ENCODE results near the gene PTAFR. TPM values are rescaled to one million over a fixed set of nuclear protein-coding genes. Genes with fewer than 3 reads are reported as not detected.

The PTAFR gene
- total RNA-seq, 1 experiment from 2014 or later, result 0.09 TPM

DNA sequence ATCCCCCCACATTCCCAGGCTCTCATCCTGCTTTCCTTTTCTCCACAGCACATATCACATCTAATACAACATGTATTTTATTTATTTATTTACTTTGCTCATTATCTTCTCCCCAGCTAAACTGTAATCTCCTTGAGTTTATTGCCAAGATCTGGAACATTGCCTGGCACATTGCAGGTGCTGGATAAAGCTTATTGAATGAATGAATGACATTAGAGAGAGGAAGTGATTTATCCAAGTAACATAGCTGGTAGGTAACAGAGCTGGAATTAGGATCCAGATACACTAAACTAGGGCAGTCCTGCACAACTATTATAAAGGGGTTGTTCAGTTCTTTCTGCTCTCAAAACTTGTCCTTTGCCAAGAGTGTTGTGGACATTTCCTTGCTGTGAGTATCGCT lies 8.6 kb upstream of the PTAFR start:
- Histone ChIP-seq H3K9me3 (ENCODE audit: low read depth, low read length, poor library complexity, severe bottlenecking) (no peaks in the 10 kb centered on the region), H3K27me3 (replicated peaks; ENCODE audit: insufficient read depth, low read depth, low read length, poor library complexity) (no peaks in the 10 kb centered on the region), H3K4me1 (ENCODE audit: insufficient read depth, low read length, poor library complexity, severe bottlenecking) (no peaks in the 10 kb centered on the region), H3K4me3 (ENCODE audit: low read depth, low read length, poor library complexity, severe bottlenecking) (no peak overlapping the region), H3K36me3 (ENCODE audit: insufficient read depth, low read length, poor library complexity, severe bottlenecking) (no peaks in the 10 kb centered on the region), H3K27ac (ENCODE audit: low read depth, low read length, poor library complexity, severe bottlenecking) (no peak overlapping the region)
- no TSS peak for BruUV-seq (replicated peaks)
- ChIA-PET POLR2A (ENCODE audit: low non-redundant PET) (no interaction called here), CTCF (no interaction called here)
- no peak for TF ChIP-seq EZH2 (IDR thresholded peaks at IDR 0.05; ENCODE audit: borderline replicate concordance, low read depth, low read length, poor library complexity, severe bottlenecking)
- TF ChIP-seq, protein P1, sequence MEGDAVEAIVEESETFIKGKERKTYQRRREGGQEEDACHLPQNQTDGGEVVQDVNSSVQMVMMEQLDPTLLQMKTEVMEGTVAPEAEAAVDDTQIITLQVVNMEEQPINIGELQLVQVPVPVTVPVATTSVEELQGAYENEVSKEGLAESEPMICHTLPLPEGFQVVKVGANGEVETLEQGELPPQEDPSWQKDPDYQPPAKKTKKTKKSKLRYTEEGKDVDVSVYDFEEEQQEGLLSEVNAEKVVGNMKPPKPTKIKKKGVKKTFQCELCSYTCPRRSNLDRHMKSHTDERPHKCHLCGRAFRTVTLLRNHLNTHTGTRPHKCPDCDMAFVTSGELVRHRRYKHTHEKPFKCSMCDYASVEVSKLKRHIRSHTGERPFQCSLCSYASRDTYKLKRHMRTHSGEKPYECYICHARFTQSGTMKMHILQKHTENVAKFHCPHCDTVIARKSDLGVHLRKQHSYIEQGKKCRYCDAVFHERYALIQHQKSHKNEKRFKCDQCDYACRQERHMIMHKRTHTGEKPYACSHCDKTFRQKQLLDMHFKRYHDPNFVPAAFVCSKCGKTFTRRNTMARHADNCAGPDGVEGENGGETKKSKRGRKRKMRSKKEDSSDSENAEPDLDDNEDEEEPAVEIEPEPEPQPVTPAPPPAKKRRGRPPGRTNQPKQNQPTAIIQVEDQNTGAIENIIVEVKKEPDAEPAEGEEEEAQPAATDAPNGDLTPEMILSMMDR (conservative IDR thresholded peaks at IDR 0.05; ENCODE audit: low read depth, low read length), result no peak
- intact Hi-C loops (cut with micrococcal nuclease; ENCODE audit: unreplicated experiment), result no loop called here
- DNase-seq (ENCODE audit: low spot score), result no peak

DNA sequence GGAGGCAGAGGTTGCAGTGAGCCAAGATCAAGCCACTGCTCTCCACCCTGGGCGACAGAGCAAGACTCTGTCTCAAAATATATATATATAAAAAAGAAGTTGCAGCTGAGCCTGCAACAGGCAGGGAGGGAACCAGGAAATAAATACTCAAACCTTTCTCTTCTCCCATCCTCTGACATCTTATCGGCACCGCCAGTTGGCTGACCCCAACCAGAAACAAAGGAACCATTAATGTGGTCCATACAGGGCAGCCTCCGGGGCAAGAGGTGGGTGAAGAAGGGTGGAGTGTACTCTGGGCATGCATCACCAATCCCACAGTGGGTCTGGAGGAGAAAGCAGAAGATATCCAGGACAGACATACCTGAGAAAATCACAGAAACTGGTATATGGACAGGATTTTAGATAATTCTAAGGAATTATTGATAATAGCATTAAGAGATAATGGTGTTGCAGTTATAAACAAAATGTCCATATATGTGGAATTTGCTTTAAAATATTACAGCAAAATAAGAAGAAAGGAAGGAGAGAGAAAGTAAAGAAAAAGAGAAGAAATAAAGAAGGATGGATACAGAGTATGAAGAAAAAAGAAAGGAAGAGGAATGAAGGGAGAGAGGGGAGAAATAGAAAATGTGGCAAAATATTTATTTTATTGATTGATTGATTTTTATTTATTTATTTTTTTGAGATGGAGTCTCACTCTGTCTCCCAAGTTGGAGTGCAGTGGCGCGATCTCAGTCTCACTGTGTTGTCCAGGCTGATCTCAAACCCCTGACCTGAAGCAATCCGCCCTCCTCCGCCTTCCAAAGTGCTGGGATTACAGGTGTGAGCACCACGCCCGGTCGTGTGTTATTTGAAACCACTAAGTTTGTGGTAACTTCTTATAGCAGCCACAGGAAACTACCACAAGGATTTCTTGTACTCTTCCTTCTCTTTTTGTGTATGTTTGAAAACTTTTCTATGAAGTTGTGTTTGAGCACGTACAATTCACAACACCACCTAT lies 4.1 kb upstream of the PTAFR start:
- no peaks in the 10 kb centered on the region for H3K36me3 ChIP-seq (ENCODE audit: insufficient read depth, low read length, poor library complexity, severe bottlenecking)
- POLR2A ChIA-PET (ENCODE audit: low non-redundant PET), result no interaction called here
- H3K27ac ChIP-seq (ENCODE audit: low read depth, low read length, poor library complexity, severe bottlenecking), result no peak overlapping the region
- intact Hi-C loops (cut with micrococcal nuclease; ENCODE audit: unreplicated experiment), result no loop called here
- no peak overlapping the region for H3K4me3 ChIP-seq (ENCODE audit: low read depth, low read length, poor library complexity, severe bottlenecking)
- TF ChIP-seq EZH2 (IDR thresholded peaks at IDR 0.05; ENCODE audit: borderline replicate concordance, low read depth, low read length, poor library complexity, severe bottlenecking), result no peak
- TF ChIP-seq, protein P1 (conservative IDR thresholded peaks at IDR 0.05; ENCODE audit: low read depth, low read length), result no peak
- CTCF ChIA-PET, result no interaction called here
- no TSS peak for BruUV-seq (replicated peaks)
- no peaks in the 10 kb centered on the region for H3K27me3 ChIP-seq (replicated peaks; ENCODE audit: insufficient read depth, low read depth, low read length, poor library complexity)
- no peaks in the 10 kb centered on the region for H3K9me3 ChIP-seq (ENCODE audit: low read depth, low read length, poor library complexity, severe bottlenecking)
- DNase-seq (ENCODE audit: low spot score), result no peak
- H3K4me1 ChIP-seq (ENCODE audit: insufficient read depth, low read length, poor library complexity, severe bottlenecking), result no peaks in the 10 kb centered on the region

DNA sequence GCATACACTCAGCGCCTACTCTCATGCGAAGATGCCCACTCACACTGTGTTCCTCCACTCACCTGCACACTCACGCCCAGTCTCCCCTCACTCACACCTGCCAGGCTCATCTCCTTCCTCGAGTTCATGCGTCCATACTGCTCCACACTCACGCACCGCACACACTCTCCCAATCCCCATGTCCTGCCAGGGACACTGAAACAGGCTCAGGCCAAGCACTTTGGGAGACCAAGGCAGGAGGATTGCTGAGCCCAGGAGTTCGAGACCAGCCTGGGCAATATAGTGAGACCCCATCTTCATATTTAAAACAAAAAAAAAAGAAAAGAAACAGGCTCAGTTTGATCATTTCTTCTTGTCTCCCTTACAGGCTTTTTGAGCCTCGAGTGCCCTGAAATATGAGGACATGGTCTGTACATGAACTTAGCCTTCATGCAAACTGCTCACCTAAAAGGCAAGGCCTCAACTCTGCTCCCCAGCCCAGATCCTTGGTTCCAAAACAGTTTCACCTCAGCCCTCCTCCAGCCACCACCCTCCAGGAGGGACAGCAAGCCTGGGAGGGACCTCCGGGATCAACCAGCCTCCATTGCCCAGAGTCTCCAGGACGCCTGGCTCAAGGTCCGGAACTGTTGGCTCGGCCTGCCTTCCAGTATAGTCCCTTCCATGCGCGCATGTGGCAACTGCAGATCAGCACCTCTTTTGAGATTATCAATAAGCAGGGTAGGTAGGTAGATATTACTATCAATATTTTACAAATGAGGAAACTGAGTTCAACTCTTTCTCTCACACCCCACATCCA lies 2.4 kb upstream of the PTAFR start:
- no peak overlapping the region for H3K4me3 ChIP-seq (ENCODE audit: low read depth, low read length, poor library complexity, severe bottlenecking)
- POLR2A ChIA-PET (ENCODE audit: low non-redundant PET), result no interaction called here
- BruUV-seq (replicated peaks), result no TSS peak
- H3K27me3 ChIP-seq (replicated peaks; ENCODE audit: insufficient read depth, low read depth, low read length, poor library complexity), result no peaks in the 10 kb centered on the region
- TF ChIP-seq EZH2 (IDR thresholded peaks at IDR 0.05; ENCODE audit: borderline replicate concordance, low read depth, low read length, poor library complexity, severe bottlenecking), result no peak
- TF ChIP-seq, protein P1 (conservative IDR thresholded peaks at IDR 0.05; ENCODE audit: low read depth, low read length), result no peak
- H3K4me1 ChIP-seq (ENCODE audit: insufficient read depth, low read length, poor library complexity, severe bottlenecking), result no peaks in the 10 kb centered on the region
- CTCF ChIA-PET, result no interaction called here
- intact Hi-C loops (cut with micrococcal nuclease; ENCODE audit: unreplicated experiment), result no loop called here
- no peaks in the 10 kb centered on the region for H3K36me3 ChIP-seq (ENCODE audit: insufficient read depth, low read length, poor library complexity, severe bottlenecking)
- no peak overlapping the region for H3K27ac ChIP-seq (ENCODE audit: low read depth, low read length, poor library complexity, severe bottlenecking)
- no peak for DNase-seq (ENCODE audit: low spot score)
- no peaks in the 10 kb centered on the region for H3K9me3 ChIP-seq (ENCODE audit: low read depth, low read length, poor library complexity, severe bottlenecking)
